HepG2 (cell line): ENCODE data around the gene PEAK3. TPM values are rescaled to one million over a fixed set of nuclear protein-coding genes. Genes with fewer than 3 reads are reported as not detected.
A peak's percentile ranks its signal among the peaks of the same experiment; 100 is the strongest.

Source experiments
- KLF13 ChIP-seq: sonication (generic); formaldehyde crosslinking; IDR thresholded peaks from 2 replicates; pipeline ENCODE4 v1.4.0; 2020; ENCODE audit warnings: mild to moderate bottlenecking, missing genetic modification reagents
- KLF9 ChIP-seq: IDR thresholded peaks from 2 replicates; pipeline ENCODE4 v1.6.1; 2016; ENCODE audit warnings: low read depth
- SCMH1 ChIP-seq: sonication (generic); formaldehyde crosslinking; IDR thresholded peaks from 2 replicates; pipeline ENCODE4 v1.9.0; 2021; ENCODE audit warnings: missing genetic modification reagents, mild to moderate bottlenecking, borderline replicate concordance
- SNAPC4 ChIP-seq: sonication (generic); formaldehyde crosslinking; IDR thresholded peaks from 2 replicates; pipeline ENCODE4 v1.4.0; 2020; ENCODE audit warnings: mild to moderate bottlenecking, missing genetic modification reagents
- TFE3 ChIP-seq: IDR thresholded peaks from 2 replicates; pipeline ENCODE4 v1.6.1; 2016
- ZBTB7B ChIP-seq: sonication (generic); formaldehyde crosslinking; IDR thresholded peaks from 2 replicates; pipeline ENCODE4 v1.4.0; 2020; ENCODE audit warnings: missing genetic modification reagents
- ZNF407 ChIP-seq: sonication (generic); formaldehyde crosslinking; IDR thresholded peaks from one replicate; pipeline ENCODE4 v1.5.1; 2020; ENCODE audit warnings: mild to moderate bottlenecking, missing genetic modification reagents; ENCODE audit errors: not compliant biosample characterization
- ZNF460 ChIP-seq: sonication (generic); formaldehyde crosslinking; IDR thresholded peaks from 2 replicates; pipeline ENCODE4 v1.5.1; 2020; ENCODE audit warnings: missing genetic modification reagents, mild to moderate bottlenecking, borderline replicate concordance
- ZNF558 ChIP-seq: sonication (generic); formaldehyde crosslinking; IDR thresholded peaks from 2 replicates; pipeline ENCODE4 v1.9.0; 2022; ENCODE audit warnings: mild to moderate bottlenecking, missing genetic modification reagents, borderline replicate concordance
- ZNF879 ChIP-seq: sonication (generic); formaldehyde crosslinking; IDR thresholded peaks from 2 replicates; pipeline ENCODE4 v1.8.1; 2023; ENCODE audit warnings: missing genetic modification reagents
- ZSCAN5A ChIP-seq: sonication (generic); formaldehyde crosslinking; IDR thresholded peaks from 2 replicates; pipeline ENCODE4 v1.8.0; 2022; ENCODE audit warnings: mild to moderate bottlenecking, missing genetic modification reagents, borderline replicate concordance
- polyA plus RNA-seq, 8 experiments: library from polyadenylated mRNA; depleted of rRNA in 3 of 8; stranded (reverse) in 7 of 8; unstranded in 1 of 8; fragments of >200 nt; fragmentation: Illumina TruSeq in 4 of 8; extraction: Trizol in 4 of 8; gene quantifications; 2 replicates each; pipeline versions ENCODE4 v1.2.1 to v1.2.3, GENCODE V29; 2011 to 2016; ENCODE audit warnings: low read depth in 4 of 8, missing spikeins in 1 of 8, mixed read lengths in 1 of 8; ENCODE audit not compliant: insufficient read depth in 1 of 8
- total RNA-seq, 5 experiments: library from RNA; depleted of rRNA; stranded (reverse); fragments of >200 nt; fragmentation: Illumina TruSeq; extraction: Trizol; gene quantifications; 2 replicates each; pipeline ENCODE4 v1.2.3, GENCODE V29; 2016; ENCODE audit warnings: low read depth in 1 of 5

Gene PEAK3
- total and polyA plus RNA-seq, 2 of the 13 experiments (the other 11 are each of a cell fraction or from before 2014, with no cell fraction given) = not detected

- peak; percentile 78 for TF ChIP-seq ZNF407 (CRISPR knock-in tag)
- TF ChIP-seq ZNF879 (CRISPR knock-in tag) = no peak
- TF ChIP-seq TFE3 (CRISPR knock-in tag) = peak; percentile 56; the same call in 1 of the 2 replicates
- no peak; the same call in 1 of the 2 replicates for TF ChIP-seq ZNF460
- no peak for TF ChIP-seq SCMH1 (CRISPR knock-in tag)
- TF ChIP-seq ZNF558 (CRISPR knock-in tag) = peak; percentile 92; the same call in 1 of the 2 replicates
- TF ChIP-seq KLF13 (CRISPR knock-in tag) = no peak; the same call in 1 of the 2 replicates
- TF ChIP-seq ZBTB7B (CRISPR knock-in tag) = peak; percentile 60; the same call in 1 of the 2 replicates
- peak; percentile 93 for TF ChIP-seq KLF9 (CRISPR knock-in tag)
- TF ChIP-seq ZSCAN5A (CRISPR knock-in tag) = no peak
- no peak; the same call in 1 of the 2 replicates for TF ChIP-seq SNAPC4 (CRISPR knock-in tag)
These were observed 12.5 kb downstream of the PEAK3 start (continued) for GRCh38 chr19:2269244-2270156.
